ENCODE results near the gene MEIOB. TPM values are rescaled to one million over a fixed set of nuclear protein-coding genes. Genes with fewer than 3 reads are reported as not detected.

MEIOB gene
- total RNA-seq, 4 donors from 2014 or later = not detected

DNA sequence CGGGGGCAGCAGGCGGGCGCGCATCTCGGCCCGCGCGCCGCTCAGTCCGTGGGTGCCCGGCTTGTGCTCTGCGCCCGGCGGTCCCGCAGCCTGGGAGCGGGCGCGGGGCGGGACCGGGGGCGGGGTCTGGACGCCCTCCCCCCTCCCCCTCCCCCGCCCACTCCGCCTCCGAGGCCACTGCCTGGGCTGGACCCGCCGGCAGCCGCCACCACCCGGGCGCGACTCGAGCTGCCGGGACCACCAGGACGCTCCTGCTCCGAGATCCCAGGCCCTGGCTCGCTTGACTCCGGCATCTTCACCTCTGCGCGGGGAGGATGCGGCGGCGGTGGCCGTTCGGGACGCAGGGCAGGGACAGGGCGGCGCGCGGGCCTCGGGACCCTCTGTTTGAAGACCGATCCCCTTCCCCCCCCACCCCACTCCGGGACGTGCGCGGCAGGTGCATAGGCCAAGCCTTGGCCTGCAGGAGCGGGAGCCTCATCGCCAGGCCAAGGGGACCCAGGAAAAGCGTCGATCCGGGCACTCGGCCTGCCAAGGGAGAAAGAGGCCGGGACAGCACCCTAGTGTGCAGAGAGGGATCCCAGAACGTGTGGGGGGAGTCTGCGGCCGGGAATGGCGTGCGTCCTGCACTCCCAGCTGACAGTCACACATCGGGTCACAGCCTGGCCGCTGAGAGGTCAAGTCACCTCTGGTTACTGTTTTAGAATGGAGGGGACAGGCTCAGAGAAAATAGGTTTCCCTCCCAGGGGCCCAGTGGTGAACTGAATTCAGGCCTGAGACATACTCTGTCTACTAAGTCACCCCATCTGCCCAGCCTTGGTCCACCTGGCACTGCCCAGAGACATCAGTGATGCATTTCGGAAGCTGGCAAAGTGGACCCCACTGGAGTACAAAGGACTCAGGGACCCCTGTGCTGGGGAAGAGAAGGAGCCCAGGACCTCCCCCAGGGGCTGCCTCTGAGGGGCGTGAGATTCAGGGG is 46.7 kb upstream of the MEIOB start, which contains the start of gene HS3ST6:
TSS of gene HS3ST6 (minus strand) at position 65 of the 976 bp plus-strand sequence. CDS start 92 bp downstream, outside the sequence.
- H3K9me3 ChIP-seq = no peaks in the 10 kb centered on the region
- TF ChIP-seq EP300 (IDR thresholded peaks at IDR 0.05) = no peak
- no peak for ATAC-seq
- no peak within 1 kb of the TSS for H3K27ac ChIP-seq
- H3K4me3 ChIP-seq = peak within 1 kb of the TSS in 1 of 2 donors; percentile 16
- WGBS, 2 donors (ENCODE audit: low coverage in 1 of 2) = no CpG with 5 or more reads among the region's 71 CpGs
- no peaks in the 10 kb centered on the region for H3K36me3 ChIP-seq
- peaks cover 100% of the 10 kb centered on the region for H3K27me3 ChIP-seq
- peaks cover 0 to 21% (median 4%) of the 10 kb centered on the region in 3 donors for H3K4me1 ChIP-seq

DNA sequence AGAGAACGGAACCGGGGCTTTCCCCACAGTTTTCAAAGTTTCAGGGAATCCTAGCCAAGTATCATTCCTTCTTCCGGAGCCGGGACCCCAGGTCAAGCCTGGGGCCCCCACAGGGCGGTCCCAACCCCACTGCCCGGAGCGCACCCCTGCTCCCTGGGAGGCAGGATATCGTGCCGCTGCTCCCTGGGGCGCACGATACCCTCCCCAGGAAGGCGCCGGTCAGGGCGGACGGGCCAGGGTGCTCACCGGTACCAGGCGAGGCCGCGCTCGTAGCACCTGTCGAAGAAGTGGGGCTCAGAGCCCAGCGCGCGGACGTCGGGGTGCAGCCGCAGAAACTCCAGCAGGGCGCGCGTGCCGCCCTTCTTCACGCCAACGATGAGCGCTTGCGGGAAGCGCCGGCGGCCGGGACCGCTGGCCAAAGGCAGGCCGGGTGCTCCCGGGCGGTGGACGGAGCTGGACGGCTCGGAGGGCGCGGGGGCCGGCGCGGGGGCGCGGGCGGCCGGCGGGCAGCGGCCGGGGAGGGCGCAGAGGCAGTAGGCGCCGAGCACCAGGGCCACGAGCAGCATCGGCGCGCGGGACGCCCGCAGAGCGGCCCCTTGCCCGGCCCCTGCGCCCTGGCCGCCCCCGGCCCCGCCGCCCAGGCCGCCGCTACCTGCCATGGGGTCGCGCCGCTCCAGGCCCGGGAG is 45.8 kb upstream of the MEIOB start:
- Histone ChIP-seq H3K4me1 (peaks cover 0 to 14% (median 0%) of the 10 kb centered on the region in 3 donors), H3K27me3 (peaks cover 99% of the 10 kb centered on the region), H3K36me3 (no peaks in the 10 kb centered on the region), H3K4me3 (peak overlapping the region in 1 of 2 donors; percentile 16), H3K27ac (no peak overlapping the region), H3K9me3 (no peaks in the 10 kb centered on the region)
- 0% methylated on average over 2 of the region's 81 CpGs; no CpG with 5 or more reads in 1 of the 2 donors for WGBS, 2 donors (ENCODE audit: low coverage in 1 of 2)
- ATAC-seq = no peak
- TF ChIP-seq POLR2AphosphoS5 (IDR thresholded peaks at IDR 0.05) = no peak
- TF ChIP-seq EP300 (IDR thresholded peaks at IDR 0.05) = no peak
- TF ChIP-seq POLR2A (IDR thresholded peaks at IDR 0.05) = no peak
- TF ChIP-seq, protein P1, sequence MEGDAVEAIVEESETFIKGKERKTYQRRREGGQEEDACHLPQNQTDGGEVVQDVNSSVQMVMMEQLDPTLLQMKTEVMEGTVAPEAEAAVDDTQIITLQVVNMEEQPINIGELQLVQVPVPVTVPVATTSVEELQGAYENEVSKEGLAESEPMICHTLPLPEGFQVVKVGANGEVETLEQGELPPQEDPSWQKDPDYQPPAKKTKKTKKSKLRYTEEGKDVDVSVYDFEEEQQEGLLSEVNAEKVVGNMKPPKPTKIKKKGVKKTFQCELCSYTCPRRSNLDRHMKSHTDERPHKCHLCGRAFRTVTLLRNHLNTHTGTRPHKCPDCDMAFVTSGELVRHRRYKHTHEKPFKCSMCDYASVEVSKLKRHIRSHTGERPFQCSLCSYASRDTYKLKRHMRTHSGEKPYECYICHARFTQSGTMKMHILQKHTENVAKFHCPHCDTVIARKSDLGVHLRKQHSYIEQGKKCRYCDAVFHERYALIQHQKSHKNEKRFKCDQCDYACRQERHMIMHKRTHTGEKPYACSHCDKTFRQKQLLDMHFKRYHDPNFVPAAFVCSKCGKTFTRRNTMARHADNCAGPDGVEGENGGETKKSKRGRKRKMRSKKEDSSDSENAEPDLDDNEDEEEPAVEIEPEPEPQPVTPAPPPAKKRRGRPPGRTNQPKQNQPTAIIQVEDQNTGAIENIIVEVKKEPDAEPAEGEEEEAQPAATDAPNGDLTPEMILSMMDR (IDR thresholded peaks at IDR 0.05) = no peak

DNA sequence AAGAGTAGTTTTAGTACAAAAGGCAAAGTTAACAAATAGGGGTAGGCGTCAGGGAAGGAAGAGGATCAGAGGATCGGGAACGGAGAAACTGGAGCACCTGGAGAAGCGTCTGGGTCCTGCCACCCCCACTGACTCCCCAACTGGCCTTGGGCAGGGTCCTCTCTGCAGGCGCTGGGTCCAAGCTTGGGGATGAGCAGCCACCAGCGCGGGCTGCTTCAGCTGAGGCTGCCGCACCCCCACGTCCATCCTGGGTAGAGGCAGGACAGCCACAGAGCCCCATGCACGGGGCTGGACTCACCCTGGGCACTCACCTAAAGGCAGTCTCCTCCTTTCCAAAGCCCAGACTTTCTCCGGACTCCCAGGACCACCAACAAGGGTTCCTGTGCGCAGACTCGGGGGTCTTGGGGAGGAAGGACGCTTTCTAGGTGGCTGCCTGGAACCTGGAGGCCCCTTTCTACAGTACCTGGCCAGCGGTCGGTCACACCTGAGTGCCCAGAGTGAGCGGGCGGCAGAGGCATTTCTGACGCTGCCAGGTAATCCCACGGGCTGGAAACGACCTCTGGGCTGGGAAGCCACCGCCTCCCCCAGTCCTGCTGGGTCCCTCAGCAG is 45.2 kb upstream of the MEIOB start:
- Histone ChIP-seq H3K4me1 (peaks cover 0 to 14% (median 0%) of the 10 kb centered on the region in 3 donors), H3K4me3 (no peak overlapping the region), H3K36me3 (no peaks in the 10 kb centered on the region), H3K27ac (no peak overlapping the region), H3K9me3 (no peaks in the 10 kb centered on the region), H3K27me3 (peaks cover 92% of the 10 kb centered on the region)
- 0% methylated on average over 1 of the region's 22 CpGs; no CpG with 5 or more reads in 1 of the 2 donors for WGBS, 2 donors (ENCODE audit: low coverage in 1 of 2)
- no peak for TF ChIP-seq POLR2AphosphoS5 (IDR thresholded peaks at IDR 0.05)
- TF ChIP-seq, protein P1 (IDR thresholded peaks at IDR 0.05) = no peak
- TF ChIP-seq POLR2A (IDR thresholded peaks at IDR 0.05) = no peak
- TF ChIP-seq EP300 (IDR thresholded peaks at IDR 0.05) = no peak
- no peak for ATAC-seq

DNA sequence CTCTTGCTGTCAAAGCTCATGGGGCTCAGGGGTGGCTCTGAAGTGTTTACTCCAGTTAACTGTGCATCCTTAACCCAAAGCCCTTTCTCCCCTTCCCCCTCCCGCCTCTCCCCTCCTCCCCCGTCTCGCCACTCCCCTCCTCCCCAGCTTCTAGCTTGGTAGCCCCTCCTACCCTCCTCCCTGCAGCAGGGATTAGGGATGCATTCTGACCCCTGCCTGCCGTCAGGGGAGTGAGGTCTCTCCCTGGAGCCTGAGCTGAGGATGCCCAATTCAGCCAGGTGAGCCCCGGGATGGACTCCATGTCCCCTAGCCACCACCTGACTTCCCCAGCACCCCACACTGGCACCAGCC is 44.7 kb upstream of the MEIOB start:
- ATAC-seq = no peak
- H3K4me3 ChIP-seq = no peak overlapping the region
- no peaks in the 10 kb centered on the region for H3K9me3 ChIP-seq
- TF ChIP-seq, protein P1 (IDR thresholded peaks at IDR 0.05) = no peak
- TF ChIP-seq POLR2AphosphoS5 (IDR thresholded peaks at IDR 0.05) (no peak), EP300 (IDR thresholded peaks at IDR 0.05) (no peak), POLR2A (IDR thresholded peaks at IDR 0.05) (no peak)
- H3K4me1 ChIP-seq = peaks cover 0 to 14% (median 0%) of the 10 kb centered on the region in 3 donors
- 10 to 20% methylated on average over 1 to 2 of the region's 5 CpGs for WGBS, 2 donors (ENCODE audit: low coverage in 1 of 2)
- no peaks in the 10 kb centered on the region for H3K36me3 ChIP-seq
- no peak overlapping the region for H3K27ac ChIP-seq
- H3K27me3 ChIP-seq = peaks cover 87% of the 10 kb centered on the region

Data from gastroesophageal sphincter (tissue), 4 donors.